Raji (cell line): ENCODE data around the gene ACTR2.

Experiments
- POLR2A ChIP-seq: IDR thresholded peaks from 2 replicates; pipeline ENCODE4 v1.6.1; 2011; ENCODE audit warnings: low read depth, low read length, control low read depth; ENCODE audit not compliant: insufficient read depth

ACTR2 gene

GRCh38 chr2:65214843-65215242 is 12.8 kb upstream of the ACTR2 start:
- TF ChIP-seq POLR2A = no peak

GRCh38 chr2:65215946-65216345 is 11.7 kb upstream of the ACTR2 start:
- TF ChIP-seq POLR2A = no peak

GRCh38 chr2:65220432-65221131 is 7.0 kb upstream of the ACTR2 start:
- TF ChIP-seq POLR2A = no peak

DNA sequence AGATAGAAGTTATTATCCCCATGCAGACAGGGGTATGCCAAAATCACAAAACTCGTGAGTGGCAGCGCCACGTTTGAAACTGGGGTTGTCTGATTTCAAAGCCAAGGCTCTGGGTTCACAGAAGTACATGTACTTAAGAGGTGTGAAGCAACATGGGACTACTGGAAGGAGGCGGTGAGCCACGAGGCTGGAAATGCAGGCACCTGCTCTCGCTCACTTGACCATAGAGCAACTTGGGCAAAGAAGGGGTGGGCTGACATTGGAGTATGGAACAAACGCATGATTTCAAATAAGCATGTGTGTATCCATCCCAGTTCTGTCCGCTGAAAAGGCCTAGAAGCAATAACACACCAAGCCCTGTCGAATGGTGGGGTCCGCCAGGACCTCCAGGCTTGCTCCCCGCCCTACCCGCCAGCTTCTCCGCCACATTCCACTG is 593 bp upstream of the ACTR2 start:
- TF ChIP-seq POLR2A = no peak

GRCh38 chr2:65228263-65228750 is 676 bp downstream of the ACTR2 start:
- TF ChIP-seq POLR2A = no peak; the same call in 1 of the 2 replicates

DNA sequence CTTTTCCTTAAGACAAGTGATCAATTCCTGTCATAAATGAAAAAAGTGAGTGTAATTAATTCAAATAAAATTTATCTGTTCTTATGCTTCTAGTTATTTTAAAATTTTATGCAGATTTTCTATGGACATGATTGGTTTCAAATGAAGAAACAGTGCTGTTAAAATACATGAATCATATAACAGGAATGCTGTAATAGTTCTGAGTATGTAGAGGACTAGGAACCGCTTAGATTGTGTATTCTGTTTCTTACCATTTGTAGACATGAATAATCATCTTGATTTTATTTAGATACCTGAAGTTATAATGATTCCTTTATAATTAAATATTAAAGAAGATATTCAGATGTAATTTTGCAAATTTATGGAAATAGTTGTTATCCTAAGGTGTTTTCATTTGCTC is 3.5 kb downstream of the ACTR2 start:
- no peak for TF ChIP-seq POLR2A

DNA sequence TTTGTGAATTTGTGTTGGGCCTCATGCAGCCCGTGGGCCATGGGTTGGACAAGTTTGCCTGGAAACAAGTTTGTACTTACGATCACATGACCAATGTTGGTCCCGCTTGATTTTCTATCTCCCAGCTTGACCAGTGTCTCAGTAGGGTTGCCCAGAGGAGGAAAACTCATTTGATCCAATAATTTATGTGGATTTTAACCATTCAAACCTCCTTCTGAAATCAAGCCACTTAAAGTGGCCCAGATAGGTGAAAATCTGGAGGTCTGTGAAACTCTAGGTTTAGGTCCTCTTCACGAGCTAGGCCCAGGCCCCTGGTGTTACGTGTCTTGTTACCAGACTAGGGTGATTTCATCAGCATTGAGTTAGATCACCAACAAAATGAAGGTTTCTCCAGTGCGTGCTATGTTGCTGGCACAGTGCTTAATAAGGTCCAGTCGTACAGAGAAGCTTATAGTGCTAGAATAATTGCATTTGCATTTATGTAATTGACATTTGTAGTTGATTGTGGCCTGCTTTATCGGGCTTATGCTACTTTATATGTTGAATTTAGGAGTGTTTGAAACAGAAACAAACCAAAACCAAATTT is 4.4 kb downstream of the ACTR2 start:
- TF ChIP-seq POLR2A = no peak

GRCh38 chr2:65232636-65233035 is 5.0 kb downstream of the ACTR2 start:
- no peak for TF ChIP-seq POLR2A

- TF ChIP-seq POLR2A = no peak
Observed at GRCh38 chr2:65240657-65241056, 13.0 kb downstream of the ACTR2 start.

- no peak for TF ChIP-seq POLR2A
Observed at GRCh38 chr2:65252640-65253039, 25.0 kb downstream of the ACTR2 start.

DNA sequence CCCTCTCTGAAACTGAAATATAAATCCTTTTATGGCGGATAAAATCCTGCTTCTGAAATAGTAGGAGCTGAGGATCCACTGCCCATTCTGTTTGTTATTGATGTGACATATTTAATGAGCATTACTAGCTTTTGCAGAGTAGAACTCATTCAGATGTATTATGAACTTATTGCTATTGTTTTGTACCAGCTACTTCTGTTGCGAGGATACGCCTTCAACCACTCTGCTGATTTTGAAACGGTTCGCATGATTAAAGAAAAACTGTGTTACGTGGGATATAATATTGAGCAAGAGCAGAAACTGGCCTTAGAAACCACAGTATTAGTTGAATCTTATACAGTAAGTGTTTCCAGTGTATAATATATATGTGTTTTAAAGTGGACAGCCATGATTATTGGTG is 27.7 kb downstream of the ACTR2 start:
- TF ChIP-seq POLR2A = no peak

GRCh38 chr2:65256054-65256453 is 28.4 kb downstream of the ACTR2 start:
- TF ChIP-seq POLR2A = no peak

GRCh38 chr2:65261676-65262075 is 34.0 kb downstream of the ACTR2 start:
- TF ChIP-seq POLR2A = no peak

DNA sequence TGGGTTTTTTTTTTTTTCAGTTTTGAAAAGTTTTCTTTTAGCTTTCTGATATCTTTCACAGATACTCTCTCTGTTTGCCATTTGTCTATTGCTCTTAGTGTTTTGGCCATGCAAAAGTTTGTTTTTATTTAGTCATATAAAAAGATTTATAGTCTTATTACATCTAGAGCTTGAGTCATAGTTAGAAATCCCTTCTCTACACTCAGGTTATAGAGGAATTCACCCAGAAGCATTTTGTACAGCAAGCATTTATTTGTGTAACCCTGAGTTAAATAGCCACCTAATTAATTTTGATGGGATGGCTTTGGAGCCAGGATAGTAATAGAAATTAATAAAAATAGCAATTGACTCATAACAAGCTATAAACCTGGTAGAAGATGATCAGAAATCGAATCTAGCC is 35.6 kb downstream of the ACTR2 start:
- no peak for TF ChIP-seq POLR2A

- TF ChIP-seq POLR2A = no peak
Observed at GRCh38 chr2:65263986-65264385, 36.4 kb downstream of the ACTR2 start.

DNA sequence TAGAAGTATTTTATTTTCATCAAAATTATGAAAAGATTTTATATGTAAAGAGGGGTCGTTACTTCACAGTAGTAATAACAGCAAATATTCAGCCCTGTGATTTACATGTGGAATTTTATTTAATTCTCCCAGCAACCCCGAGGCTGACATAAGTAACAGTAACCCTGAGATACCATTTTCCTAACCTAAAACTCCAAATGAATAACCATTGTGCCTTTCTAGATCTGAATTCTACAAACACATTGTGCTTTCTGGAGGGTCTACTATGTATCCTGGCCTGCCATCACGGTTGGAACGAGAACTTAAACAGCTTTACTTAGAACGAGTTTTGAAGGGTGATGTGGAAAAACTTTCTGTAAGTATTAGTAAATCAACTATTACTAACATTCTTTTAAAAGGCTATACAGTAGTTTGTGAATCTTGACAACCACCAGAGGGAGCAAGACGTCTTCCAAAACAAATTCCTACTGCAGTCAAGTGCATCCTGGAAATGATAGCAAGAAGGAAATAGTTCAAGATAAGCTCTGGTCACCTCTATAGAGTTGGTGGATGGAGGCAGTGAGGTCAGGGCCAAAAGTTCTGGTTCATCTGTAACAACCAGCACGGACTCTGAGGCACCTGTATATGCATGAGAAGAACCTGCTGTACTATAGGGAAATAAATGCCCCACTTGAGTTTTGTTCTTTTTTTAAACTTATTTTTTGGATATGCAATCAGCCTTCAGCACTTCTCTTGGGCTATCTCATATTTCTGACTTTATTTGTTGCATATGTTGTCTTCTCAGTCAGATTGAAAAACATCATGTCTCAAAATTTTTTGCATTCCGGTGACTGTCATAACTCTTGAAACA is 37.4 kb downstream of the ACTR2 start:
- no peak for TF ChIP-seq POLR2A

DNA sequence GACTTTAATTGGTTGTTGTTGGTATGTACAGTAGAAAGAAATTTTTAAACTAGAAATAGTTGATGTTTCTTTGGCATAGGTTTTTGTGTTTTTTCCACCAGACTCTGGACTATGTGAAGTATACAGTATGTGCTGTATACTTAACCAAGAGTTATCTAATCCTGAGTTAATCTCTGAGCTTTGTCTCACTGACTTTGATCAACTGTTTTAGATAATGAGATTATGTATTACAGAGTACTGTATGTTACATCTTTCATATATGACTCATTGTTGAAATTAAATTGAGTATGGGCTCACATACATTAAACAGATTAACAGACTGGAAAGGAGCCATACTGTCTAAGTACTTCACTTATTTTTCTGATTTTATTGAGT is 38.0 kb downstream of the ACTR2 start:
- TF ChIP-seq POLR2A = no peak

DNA sequence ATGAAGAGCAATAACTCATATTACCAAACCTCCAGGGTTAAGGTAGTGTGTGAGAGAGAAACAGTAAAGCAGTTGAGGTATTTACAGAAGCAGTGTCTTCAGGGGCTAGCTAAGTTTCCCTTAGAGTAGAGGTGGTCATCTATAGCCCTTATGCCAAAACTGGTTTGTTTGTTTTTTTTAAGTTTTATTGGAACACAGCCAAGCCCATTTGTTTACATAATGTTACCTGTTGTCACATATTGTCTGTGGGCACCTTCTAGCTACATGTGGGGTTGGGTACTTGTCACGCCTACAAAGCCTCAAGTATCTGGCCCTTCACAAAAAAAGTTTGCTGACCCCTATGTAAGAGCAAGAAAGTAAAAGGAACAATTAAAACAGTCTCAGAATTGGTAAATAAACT is 39.4 kb downstream of the ACTR2 start:
- TF ChIP-seq POLR2A = no peak
